SIG-M5 treated with dmso at 0.1 percent for 504 hours (cell line): ENCODE results near the gene MARCHF2.

ENCODE experiments used
- DNase-seq: peaks from one replicate; lab custom pipeline; 2025; ENCODE audit not compliant: unreplicated experiment; lab: John Stamatoyannopoulos, UW

Gene MARCHF2

DNA sequence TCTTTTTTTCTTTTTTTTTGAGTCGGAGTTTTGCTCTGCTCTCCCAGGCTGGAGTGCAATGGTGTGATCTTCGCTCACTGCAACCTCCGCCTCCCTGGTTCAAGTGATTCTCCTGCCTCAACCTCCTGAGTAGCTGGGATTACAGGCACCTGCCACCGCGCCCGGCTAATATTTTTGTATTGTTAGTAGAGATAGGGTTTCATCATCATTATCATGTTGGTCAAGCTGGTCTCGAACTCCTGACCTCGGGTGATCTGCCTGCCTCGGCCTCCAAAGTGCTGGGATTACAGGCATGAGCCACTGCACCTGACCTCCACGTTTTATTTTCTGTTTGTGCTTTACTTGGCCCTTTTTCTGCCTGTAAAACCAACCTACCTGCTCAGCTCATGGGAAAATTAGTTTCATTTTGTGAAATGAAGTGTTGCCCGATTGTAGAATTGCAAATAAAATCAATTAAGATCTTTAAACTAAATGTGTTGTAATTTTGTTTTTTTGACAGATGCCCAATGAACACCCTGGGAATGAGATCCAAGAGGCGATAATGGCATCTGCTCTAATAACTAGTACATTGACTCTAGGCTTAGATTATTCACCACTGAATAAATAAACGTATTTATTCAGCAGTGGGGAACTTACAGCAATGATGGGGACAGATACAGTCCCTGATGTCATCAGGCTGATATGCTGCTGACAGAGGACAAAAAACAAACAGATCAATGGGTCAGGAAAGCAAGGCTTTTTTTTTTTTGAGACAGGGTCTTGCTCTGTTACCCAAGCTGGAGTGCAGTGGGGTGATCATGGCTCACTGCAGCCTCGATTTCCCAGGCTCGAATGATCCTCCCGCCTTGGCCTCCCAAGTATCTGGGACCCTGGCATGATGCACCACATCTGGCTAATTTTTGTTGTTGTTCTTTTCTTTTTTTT is 25.2 kb upstream of the MARCHF2 start:
- no peak for DNase-seq

DNA sequence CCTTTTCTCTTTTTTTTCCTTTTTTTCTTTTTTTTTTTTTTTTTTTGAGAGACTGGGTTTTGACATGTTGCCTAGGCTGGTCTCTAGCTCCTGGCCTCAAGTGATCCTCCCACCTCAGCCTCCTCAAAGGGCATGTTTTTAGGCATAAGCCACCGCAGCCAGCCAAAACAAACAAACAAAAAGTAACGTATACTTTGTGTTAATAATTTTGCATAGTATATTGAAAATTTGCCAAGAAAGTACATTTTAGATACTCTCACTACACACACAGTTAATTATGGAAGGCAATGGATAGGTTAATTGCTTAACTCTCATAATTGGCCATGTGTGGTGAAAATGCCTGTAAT is 24.5 kb upstream of the MARCHF2 start:
- DNase-seq: no peak

DNA sequence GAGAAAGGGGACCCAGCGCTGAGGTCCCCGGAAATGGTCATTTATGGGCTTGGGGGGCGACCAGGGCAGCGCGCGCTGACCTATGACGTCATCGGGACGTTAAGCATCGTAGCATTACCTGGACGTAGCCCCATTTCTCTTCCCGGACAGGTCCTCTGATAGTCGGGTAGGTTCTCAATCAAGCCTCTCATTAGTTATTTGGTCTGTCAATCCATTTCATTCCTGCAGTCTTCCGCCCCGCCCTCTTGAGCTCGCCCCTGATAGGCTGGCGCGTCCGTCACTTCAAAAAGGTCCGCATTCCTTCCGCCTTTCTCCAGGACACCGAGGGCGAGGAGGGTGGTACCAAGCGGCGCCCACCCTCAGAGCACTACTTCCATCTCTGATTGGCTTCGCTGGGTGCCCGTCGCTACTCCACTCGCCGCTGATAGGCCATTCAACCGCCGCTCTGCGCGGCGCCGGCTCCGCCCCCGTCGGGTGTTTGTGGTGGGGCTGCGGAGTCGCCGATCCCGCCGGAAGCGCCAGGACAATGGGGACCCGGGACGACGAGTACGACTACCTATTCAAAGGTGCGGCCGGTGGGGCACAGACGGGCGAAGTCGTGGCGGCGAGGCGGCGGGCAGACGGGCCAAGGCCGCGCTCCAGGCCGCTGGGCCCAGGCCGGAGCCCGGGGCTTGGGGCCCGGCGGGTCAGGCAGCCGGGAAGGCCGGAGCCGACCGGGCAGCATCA is 23.1 kb upstream of the MARCHF2 start, which contains the start of gene RAB11B:
RAB11B (plus strand) TSS at position 470 of the 726 bp plus-strand sequence; CDS start at position 527, 57 bp downstream.
- DNase-seq: peak; percentile 99

DNA sequence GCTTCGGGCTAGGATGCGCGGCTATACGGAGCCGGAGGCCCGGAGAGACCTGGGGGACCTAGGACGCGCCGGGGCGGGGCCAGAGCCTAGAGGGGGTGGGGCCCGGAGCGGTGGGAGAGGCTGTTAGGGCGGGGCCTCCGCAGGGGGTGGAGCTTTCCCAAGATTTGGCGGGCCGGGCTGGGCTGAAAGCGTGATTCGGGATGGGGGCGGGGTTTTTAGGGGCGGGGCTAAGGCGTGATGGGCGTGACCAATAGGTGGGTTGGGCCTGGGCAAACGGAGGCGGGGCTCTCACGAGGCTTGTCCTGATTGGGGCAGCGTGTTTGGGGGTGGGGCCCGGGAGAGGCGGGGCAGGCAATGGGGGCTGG is 22.5 kb upstream of the MARCHF2 start:
- peak; percentile 79 for DNase-seq

DNA sequence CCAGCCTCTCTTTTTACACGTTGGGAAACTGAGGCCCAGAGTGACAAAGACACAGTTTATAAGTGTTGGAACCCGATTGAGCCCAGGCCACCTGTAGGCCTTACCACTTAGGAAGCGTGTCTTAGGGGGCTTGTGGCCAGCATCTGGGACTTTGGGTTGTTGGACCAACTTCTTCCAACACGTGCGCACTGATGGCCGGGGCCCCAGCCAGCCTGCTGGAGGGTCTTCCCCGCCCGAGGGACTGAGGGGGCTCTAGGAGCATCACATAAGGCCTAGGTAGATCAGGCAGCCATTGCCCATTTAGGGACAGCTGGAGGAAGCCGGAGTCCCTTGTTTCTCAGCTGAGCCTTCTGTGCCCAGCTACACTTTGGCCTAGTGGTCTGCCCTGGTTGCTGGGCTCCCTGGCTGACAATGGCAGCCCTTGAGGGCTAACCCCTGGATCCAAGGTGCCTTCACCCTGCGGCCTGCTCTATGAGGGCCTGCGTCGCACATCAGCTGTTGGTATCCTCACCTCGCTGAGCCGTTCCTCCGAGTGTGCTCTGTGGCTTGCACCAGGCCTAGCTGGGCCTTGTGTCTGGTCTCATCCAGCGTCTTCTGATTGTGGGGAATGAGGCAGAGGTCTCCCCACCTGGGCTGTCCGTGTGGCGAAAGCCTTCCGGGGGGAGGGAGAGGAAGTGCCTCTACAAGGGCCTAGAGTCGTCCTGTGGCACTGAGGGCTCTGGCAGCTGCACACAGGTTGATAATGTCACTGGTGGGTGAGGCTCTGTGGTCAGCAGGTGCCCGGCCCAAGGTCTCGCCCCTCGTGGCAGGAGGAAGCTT is 21.7 kb upstream of the MARCHF2 start:
- no peak for DNase-seq

DNA sequence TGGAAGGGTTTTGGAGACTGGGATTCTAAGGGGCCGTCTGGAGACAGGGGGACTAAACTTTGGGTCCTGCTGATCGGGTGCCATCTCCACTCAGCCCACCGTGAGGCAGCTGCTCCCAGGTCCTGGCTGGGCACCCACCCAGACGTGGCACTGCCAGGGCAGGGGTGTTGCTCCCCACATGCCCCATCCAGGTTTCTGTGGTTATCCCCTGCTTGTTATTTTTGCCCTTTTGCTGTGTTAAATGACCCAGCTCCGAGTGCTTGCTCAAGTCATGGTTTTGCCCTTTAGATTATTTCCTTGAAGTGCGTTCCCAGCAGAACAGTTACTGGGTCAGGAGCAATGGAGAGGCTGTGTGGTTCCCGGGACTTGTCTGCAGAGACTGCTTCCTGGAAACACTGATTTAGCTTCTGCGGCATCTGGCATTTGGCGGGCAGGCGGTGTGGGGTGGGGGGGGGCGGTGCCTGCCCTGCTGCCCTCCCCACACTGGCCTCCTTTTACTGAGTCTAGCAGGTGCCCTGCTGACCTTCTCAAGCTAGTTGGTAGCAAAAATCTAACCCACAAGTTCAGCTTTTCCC is 21.0 kb upstream of the MARCHF2 start:
- DNase-seq: no peak

DNA sequence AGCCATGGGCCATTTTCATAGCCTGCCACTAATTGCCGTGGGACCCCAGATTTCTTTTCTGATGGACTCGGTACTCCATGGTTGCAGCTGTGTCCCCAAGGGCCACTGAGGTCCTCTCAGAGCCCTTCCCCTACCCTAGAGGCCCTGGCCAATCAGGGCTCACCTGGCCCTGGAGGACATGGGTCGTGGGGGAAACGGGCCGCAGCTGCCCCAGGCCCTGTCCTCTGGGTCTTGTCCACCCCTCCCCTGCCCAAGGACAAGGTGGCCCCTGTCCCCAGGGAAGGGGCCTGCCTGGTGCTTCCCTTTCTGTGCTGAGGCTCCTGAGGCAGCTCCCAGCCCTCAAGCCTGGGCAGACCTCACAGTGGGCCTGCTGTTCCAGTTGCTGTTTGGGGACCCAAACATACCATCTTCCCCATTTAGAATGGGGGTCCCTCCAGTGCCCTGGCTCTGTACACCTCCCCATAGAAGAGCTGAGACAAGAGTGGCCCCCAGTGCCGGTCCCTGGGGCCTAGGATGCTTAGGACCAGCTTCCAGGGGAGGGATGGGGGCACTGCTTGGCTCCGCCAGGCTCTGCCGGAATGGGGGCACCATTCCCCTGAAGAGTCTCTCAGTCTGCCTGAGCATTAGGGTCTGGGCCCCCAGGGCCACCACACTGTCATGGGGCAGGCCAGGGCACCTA is 19.8 kb upstream of the MARCHF2 start:
- no peak for DNase-seq

DNA sequence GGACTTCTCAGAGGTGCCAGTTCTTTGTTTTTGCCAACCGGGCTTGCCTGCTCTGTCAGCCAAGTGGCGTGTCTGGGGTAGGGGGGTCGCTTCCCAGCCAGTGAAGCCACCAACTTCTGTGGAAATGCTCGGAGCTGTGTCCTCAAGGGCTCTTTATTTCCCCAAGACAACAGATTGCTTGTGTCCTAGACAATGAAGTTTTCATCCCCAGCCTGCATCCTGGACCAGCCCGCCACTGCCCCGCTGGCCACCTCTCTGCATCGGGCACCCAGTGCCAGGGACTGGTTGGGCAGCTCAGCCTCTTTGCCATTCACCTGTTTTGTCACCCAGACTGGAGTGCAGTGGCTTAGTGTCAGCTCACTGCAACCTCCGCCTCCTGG is 19.2 kb upstream of the MARCHF2 start:
- no peak for DNase-seq

DNA sequence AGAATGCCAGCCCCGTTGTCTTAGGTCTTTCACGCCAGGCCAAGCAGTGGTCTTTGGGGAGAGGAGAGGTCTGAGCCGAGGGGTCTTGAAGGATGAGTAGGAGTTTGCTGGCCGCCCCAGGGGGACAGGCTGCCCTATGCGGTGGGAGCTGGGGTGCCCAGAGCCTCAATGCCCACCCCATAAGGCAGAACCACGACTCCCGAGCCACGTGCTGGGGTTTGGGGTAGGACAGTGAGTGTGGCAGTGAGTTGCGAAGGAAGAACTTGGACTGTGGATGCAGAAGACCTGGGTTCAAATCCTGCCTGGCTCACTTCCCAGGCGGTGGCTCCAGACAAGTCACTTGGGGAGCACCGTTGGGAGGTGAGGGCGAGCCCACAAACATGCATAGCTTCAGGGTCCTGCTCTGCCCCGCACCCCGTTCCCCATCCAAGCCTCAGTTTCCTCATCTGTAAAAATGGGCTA is 17.5 kb upstream of the MARCHF2 start:
- DNase-seq: no peak

DNA sequence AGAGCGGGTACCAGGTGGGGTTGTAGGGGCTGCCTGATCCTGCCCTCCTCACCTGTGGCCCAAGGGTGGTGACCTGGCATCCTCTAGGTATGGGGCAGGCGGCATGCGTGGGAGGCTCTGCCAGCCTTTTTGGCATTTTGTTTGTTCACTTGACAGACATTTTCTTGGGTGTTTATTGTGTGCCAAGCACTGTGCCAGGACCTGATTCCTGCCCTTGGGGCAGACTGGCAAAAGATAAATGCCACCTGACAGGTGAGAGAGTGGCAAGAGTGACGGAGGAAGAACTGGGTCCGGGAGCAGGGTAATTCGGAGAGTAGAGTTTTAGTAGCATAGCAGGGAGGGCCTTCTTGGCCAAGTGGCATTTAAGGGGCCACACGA is 16.9 kb upstream of the MARCHF2 start:
- no peak for DNase-seq

DNA sequence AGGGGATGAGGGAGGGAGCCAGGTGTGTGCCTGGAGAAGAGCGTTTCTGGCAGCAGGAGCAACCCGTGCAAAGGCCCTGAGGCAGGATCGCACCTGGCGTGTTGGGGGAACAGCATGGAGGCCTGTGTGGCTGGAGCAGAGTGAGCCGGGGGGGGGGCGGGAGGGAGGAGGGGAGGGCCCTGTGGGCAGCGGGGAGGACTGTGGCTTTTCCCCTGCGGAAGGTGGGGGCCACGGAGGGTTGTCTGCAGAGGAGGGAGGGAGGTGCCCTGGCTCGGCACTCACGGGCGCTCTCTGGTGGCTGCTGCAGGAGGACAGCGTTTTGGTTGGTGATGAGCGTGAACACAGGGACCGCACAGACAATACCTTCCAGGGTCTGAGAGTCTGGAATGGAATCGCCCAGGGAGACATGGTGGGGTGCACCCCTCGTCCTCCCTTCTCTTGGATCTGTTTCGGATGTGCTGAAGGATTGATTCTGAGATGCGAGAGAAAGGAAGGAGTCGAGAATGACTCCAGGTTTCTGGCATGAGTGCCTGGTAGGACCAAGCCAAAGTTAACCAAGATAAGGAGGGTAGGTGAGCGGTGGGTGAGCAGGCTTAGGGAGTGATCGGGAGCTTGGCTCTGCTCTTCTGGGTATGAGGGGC is 16.4 kb upstream of the MARCHF2 start:
- DNase-seq: peak; percentile 42

DNA sequence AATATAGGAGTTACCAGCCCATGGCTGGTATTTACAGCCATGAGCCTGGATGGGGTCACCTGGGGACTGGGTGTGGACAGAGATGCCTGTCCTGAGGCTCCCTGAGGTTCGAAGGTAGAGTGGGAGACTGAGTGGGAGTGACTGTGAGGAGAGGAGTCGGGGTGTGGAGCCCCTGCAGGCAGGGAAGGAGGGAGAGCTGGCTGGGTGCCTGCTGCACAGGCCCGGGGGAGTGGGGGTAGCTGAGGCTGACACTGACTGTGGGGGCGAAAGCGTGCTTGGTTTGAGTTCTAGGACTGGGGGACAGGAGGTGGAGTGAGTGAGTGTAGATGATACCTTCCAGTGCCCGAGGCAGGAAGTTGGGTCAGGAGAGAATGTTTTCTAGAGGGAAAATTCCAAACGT is 15.8 kb upstream of the MARCHF2 start:
- DNase-seq: no peak

DNA sequence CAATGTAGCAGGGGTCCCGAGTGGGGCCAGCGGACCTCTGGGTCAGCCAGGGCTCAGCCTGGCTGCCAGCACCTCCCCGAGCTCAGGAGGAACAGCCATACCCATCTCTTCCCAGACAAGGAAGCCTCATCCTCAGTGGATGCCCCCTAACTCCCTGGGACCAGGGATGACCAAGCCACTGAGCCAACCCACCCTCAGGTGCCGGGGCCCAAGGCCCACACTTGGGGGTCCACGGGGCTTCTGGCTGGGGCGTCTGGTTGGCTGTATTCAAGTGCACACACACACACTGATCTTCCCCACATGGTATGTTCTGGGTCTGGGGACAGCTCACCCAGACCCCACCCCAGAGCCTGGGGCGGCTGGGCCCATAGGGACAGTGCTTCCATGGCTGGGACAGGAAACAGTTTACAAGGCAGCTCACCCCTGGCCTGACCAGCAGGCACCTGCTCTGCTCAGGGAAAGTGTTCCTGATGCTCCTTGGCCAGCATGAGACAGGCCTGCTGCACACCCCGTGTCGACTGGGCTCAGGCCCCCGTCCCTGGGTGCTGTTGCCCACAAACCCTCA is 15.3 kb upstream of the MARCHF2 start:
- DNase-seq: no peak

DNA sequence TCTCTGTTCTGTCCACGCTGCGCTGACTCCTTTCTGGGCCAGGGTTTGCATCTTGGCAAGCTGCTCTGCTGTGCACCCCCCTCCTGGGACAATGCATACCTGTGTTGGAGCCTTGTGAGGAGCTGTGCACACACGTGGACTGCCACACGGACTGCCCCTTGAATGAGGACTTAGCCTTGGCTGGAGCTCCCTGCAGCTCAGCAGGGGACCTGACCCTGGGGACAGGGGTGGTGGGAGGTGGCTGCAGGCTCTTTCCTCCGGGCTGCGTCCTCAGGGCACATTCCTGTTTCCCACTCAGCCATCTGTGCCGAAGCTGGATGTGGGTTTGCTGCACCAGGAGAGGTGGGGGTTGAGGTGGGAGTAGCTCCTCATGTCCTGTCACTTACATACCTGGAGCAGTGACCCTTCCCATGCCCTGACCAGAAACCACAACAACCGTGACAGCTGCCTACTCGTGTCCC is 14.8 kb upstream of the MARCHF2 start:
- DNase-seq: no peak

DNA sequence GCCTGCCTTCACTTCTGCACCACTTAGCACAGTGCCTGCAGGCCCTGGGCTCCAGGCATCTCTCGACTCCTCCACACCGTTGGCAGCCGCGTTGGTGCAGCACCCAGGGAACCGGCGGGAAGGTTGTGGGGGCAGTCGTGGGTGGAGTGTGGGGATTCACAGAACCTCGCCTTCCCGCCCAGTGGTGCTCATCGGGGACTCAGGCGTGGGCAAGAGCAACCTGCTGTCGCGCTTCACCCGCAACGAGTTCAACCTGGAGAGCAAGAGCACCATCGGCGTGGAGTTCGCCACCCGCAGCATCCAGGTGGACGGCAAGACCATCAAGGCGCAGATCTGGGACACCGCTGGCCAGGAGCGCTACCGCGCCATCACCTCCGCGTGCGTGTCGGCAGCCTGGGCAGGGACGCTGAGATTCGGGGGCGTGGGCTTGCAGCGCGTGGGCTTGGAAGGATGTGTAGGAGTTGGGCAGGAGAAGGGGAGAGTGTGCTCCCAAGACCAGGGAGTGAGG is 13.4 kb upstream of the MARCHF2 start:
- DNase-seq: no peak

DNA sequence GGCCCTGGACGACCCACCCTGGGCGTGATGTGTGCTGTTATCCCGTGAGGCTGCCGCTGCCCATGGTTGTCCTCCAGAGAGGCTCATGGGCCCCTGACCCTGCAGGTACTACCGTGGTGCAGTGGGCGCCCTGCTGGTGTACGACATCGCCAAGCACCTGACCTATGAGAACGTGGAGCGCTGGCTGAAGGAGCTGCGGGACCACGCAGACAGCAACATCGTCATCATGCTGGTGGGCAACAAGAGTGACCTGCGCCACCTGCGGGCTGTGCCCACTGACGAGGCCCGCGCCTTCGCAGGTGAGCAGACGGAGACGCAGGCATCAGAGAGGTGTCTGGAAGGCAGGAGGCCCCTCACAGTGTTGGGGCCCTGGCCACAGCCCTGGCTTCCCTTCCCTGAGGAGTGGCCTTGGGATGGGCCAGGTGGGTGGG is 11.1 kb upstream of the MARCHF2 start:
- DNase-seq: no peak

DNA sequence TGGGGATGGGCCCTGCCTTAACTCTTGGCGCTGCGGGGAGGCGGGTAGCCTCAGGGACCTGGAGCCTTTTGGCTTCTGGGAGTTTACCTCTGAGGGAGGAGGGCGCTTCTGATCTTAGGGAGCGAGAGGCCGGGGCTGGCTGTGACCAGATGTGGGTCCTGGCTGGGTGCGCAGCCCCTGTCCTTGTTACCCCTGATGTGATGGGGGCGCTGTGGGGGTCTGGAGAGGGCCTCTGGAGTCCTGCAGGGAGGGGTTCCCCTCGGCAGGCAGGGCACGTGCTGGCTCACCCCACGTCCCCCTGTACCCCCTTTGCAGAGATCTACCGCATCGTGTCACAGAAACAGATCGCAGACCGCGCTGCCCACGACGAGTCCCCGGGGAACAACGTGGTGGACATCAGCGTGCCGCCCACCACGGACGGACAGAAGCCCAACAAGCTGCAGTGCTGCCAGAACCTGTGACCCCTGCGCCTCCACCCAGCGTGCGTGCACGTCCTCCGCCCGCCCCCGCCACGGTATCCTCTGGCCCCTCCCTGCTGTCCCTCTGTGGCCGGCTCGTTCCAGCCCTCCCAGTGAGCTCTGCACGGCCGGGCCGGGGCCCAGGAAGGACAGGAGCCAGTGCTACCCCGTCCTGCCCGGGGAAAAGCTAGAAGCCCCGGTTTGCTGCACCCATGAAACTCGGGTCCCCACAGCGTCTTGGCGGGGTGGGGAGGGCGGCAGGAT is 9.8 kb upstream of the MARCHF2 start:
- no peak for DNase-seq

DNA sequence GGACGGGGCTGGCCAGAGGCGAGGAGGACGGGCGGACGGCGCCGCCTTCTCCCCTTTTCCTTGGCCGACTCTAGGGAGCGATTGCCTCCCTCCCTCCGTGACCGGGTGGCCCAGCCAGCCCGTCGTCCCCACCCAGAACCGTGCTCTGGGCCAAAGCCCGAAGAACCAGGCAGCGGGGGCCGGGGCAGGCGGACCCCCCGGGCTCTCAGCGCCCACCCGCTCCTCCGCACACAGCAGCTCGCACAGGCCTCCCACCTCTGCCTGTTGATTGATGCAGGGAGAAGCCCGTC is 9.3 kb upstream of the MARCHF2 start:
- DNase-seq: no peak
